Ovary (tissue), 3 donors: Measurements from ENCODE around the gene PKNOX1.

ENCODE experiments used
- POLR2A ChIP-seq: fragments of 450-650 bp; IDR thresholded peaks from one replicate; pipeline ENCODE4 v1.6.1; 2017; ENCODE audit warnings: antibody characterized with exemption, mild to moderate bottlenecking, moderate library complexity
- TF ChIP-seq, protein P1 (sequence below), 3 donors: fragments of 450-650 bp in 2 of 3; fragments of 200-600 bp in 1 of 3; IDR thresholded peaks; one replicate each; pipeline versions ENCODE4 v1.5.1 to v1.8.0; 2016 to 2022; ENCODE audit warnings: antibody characterized with exemption in 3 of 3, mild to moderate bottlenecking in 1 of 3
- donor health status: DM: no; HTN: no; CAD: no.

DNA sequence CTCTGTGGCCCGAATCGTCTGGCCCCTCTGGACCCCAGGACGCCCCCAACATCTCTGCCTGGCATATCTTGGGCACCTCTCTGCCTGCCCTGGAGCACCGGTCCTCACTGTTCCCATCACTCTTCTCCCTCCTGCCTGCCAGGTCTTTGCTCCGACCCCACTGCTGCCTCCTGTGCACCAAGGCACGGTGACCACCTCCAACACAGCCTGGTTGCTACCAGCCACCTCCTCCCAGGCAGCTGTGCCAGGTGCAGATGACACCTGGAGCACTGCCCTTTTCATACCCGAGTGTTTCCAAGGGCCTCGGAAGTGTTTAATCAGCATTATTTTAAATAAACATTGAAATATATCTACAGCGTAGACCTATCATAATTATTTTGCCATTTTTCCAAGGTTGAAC, 31.3 kb downstream of the PKNOX1 start:
- TF ChIP-seq, protein P1, sequence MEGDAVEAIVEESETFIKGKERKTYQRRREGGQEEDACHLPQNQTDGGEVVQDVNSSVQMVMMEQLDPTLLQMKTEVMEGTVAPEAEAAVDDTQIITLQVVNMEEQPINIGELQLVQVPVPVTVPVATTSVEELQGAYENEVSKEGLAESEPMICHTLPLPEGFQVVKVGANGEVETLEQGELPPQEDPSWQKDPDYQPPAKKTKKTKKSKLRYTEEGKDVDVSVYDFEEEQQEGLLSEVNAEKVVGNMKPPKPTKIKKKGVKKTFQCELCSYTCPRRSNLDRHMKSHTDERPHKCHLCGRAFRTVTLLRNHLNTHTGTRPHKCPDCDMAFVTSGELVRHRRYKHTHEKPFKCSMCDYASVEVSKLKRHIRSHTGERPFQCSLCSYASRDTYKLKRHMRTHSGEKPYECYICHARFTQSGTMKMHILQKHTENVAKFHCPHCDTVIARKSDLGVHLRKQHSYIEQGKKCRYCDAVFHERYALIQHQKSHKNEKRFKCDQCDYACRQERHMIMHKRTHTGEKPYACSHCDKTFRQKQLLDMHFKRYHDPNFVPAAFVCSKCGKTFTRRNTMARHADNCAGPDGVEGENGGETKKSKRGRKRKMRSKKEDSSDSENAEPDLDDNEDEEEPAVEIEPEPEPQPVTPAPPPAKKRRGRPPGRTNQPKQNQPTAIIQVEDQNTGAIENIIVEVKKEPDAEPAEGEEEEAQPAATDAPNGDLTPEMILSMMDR (IDR thresholded peaks at IDR 0.05): no peak
- TF ChIP-seq POLR2A: no peak
